Endothelial cell (in vitro differentiated cells): Measurements from ENCODE around the gene CEP192. TPM values are rescaled to one million over a fixed set of nuclear protein-coding genes. Genes with fewer than 3 reads are reported as not detected.

Source experiments
- DNase-seq: peaks from one replicate; pipeline ENCODE4 v3.0.0; 2021; ENCODE audit warnings: low spot score
- H3K27ac Mint-ChIP-seq: one replicate; pipeline ENCODE4 v1.8.0; 2021; ENCODE audit warnings: mixed read lengths, inconsistent platforms; ENCODE audit not compliant: unreplicated experiment
- H3K27me3 Mint-ChIP-seq: one replicate; pipeline ENCODE4 v1.8.0; 2021; ENCODE audit warnings: mild to moderate bottlenecking, moderate library complexity, mixed read lengths, inconsistent platforms; ENCODE audit not compliant: unreplicated experiment
- H3K36me3 Mint-ChIP-seq: one replicate; pipeline ENCODE4 v1.8.0; 2021; ENCODE audit warnings: mild to moderate bottlenecking, low read depth, mixed read lengths, inconsistent platforms; ENCODE audit not compliant: unreplicated experiment
- H3K4me1 Mint-ChIP-seq: one replicate; pipeline ENCODE4 v1.8.0; 2021; ENCODE audit warnings: mild to moderate bottlenecking, mixed read lengths, inconsistent platforms; ENCODE audit not compliant: unreplicated experiment
- H3K4me3 Mint-ChIP-seq: one replicate; pipeline ENCODE4 v1.8.0; 2021; ENCODE audit warnings: mild to moderate bottlenecking, mixed read lengths, inconsistent platforms; ENCODE audit not compliant: unreplicated experiment
- H3K9me3 Mint-ChIP-seq: one replicate; pipeline ENCODE4 v1.8.0; 2021; ENCODE audit warnings: mixed read lengths, inconsistent platforms; ENCODE audit not compliant: unreplicated experiment
- CTCF ChIP-seq: fragments of 200-600 bp; sonication (generic); IDR thresholded peaks from one replicate; pipeline ENCODE4 v1.5.0; 2021; ENCODE audit warnings: antibody characterized with exemption; ENCODE audit not compliant: unreplicated experiment
- total RNA-seq: library from RNA; stranded (reverse); fragmentation: NEBNext Ultra II Directional; extraction: Animal tissue kit (Norgen Biotek cat#: 25700); gene quantifications from one replicate; pipeline ENCODE4 v1.2.1, GENCODE V29; 2021; ENCODE audit not compliant: unreplicated experiment

Gene CEP192
- total RNA-seq, 1 donor from 2014 or later, result 23.2 TPM

GRCh38 chr18:12947285-12948049 is 43.7 kb upstream of the CEP192 start, which contains the start of gene SEH1L:
SEH1L (plus strand) TSS chr18:12948011; CDS start chr18:12948122, 111 bp downstream.
- H3K36me3 Mint-ChIP-seq, result no peaks in the 10 kb centered on the region
- H3K4me3 Mint-ChIP-seq, result peak within 1 kb of the TSS; percentile 96
- DNase-seq, result peak; percentile 98
- no peaks in the 10 kb centered on the region for H3K9me3 Mint-ChIP-seq
- TF ChIP-seq CTCF, result no peak
- peak within 1 kb of the TSS; percentile 91 for H3K27ac Mint-ChIP-seq
- H3K4me1 Mint-ChIP-seq, result peaks cover 16% of the 10 kb centered on the region
- H3K27me3 Mint-ChIP-seq, result peaks cover 4% of the 10 kb centered on the region

GRCh38 chr18:12948050-12948804 is 42.9 kb upstream of the CEP192 start:
- peak overlapping the region; percentile 80 for H3K27ac Mint-ChIP-seq
- H3K27me3 Mint-ChIP-seq, result peaks cover 4% of the 10 kb centered on the region
- no peak for TF ChIP-seq CTCF
- peak overlapping the region; percentile 90 for H3K4me3 Mint-ChIP-seq
- H3K9me3 Mint-ChIP-seq, result no peaks in the 10 kb centered on the region
- H3K4me1 Mint-ChIP-seq, result peaks cover 16% of the 10 kb centered on the region
- peaks cover 4% of the 10 kb centered on the region for H3K36me3 Mint-ChIP-seq
- DNase-seq, result peak; percentile 82

GRCh38 chr18:12958478-12958877 is 32.7 kb upstream of the CEP192 start:
- H3K9me3 Mint-ChIP-seq, result no peaks in the 10 kb centered on the region
- TF ChIP-seq CTCF, result no peak
- H3K27ac Mint-ChIP-seq, result no peak overlapping the region
- H3K36me3 Mint-ChIP-seq, result peaks cover 14% of the 10 kb centered on the region
- no peak overlapping the region for H3K4me3 Mint-ChIP-seq
- H3K4me1 Mint-ChIP-seq, result no peaks in the 10 kb centered on the region
- DNase-seq, result no peak
- H3K27me3 Mint-ChIP-seq, result no peaks in the 10 kb centered on the region

GRCh38 chr18:12960395-12960794 is 30.8 kb upstream of the CEP192 start:
- no peak for DNase-seq
- no peak for TF ChIP-seq CTCF
- no peaks in the 10 kb centered on the region for H3K27me3 Mint-ChIP-seq
- H3K27ac Mint-ChIP-seq, result no peak overlapping the region
- H3K9me3 Mint-ChIP-seq, result no peaks in the 10 kb centered on the region
- no peak overlapping the region for H3K4me3 Mint-ChIP-seq
- H3K4me1 Mint-ChIP-seq, result no peaks in the 10 kb centered on the region
- H3K36me3 Mint-ChIP-seq, result peaks cover 14% of the 10 kb centered on the region
